GM23338 (cell line): ENCODE results near the gene CD300LB. TPM values are rescaled to one million over a fixed set of nuclear protein-coding genes. Genes with fewer than 3 reads are reported as not detected.

ENCODE experiments used
- ATAC-seq: fragments of 200-7000 bp; cut with Tn5 transposase; 3 replicates; pipeline ENCODE4 v1.9.1; 2020
- DNase-seq: peaks from one replicate; pipeline ENCODE4 v3.0.0-alpha.2; 2015; ENCODE audit warnings: low spot score
- H2AFZ ChIP-seq: fragments of 200-600 bp; sonication (generic); 2 replicates; pipeline ENCODE4 v1.8.0; 2016; ENCODE audit warnings: antibody characterized with exemption, mild to moderate bottlenecking, moderate library complexity
- H3F3A ChIP-seq: fragments of 200-600 bp; sonication (generic); replicated peaks from 2 replicates; pipeline ENCODE4 v1.8.0; 2017; ENCODE audit warnings: antibody characterized with exemption, mixed run types, low read depth
- H3K27ac ChIP-seq: fragments of 200-600 bp; sonication (generic); 2 replicates; pipeline ENCODE4 v1.6.1; 2016; ENCODE audit warnings: low read depth
- H3K27me3 ChIP-seq: fragments of 200-600 bp; sonication (generic); 2 replicates; pipeline ENCODE4 v1.8.0; 2016; ENCODE audit warnings: mild to moderate bottlenecking, mixed run types, moderate library complexity; ENCODE audit not compliant: insufficient read depth
- H3K36me3 ChIP-seq: fragments of 200-600 bp; sonication (generic); 2 replicates; pipeline ENCODE4 v1.8.0; 2016; ENCODE audit warnings: mild to moderate bottlenecking; ENCODE audit not compliant: insufficient read depth
- H3K4me1 ChIP-seq: fragments of 200-600 bp; sonication (generic); 2 replicates; pipeline ENCODE4 v1.8.0; 2016; ENCODE audit warnings: mild to moderate bottlenecking, moderate library complexity; ENCODE audit not compliant: insufficient read depth
- H3K4me2 ChIP-seq: fragments of 200-600 bp; sonication (generic); 2 replicates; pipeline ENCODE4 v1.7.1; 2017; ENCODE audit warnings: mixed run types
- H3K4me3 ChIP-seq: fragments of 200-600 bp; sonication (generic); 2 replicates; pipeline ENCODE4 v1.6.1; 2016; ENCODE audit warnings: mixed run types
- H3K79me2 ChIP-seq: fragments of 200-600 bp; sonication (generic); replicated peaks from 2 replicates; pipeline ENCODE4 v1.8.0; 2017; ENCODE audit warnings: mild to moderate bottlenecking; ENCODE audit not compliant: insufficient read depth
- H3K9me2 ChIP-seq: fragments of 200-600 bp; sonication (generic); 2 replicates; pipeline ENCODE4 v1.8.0; 2017; ENCODE audit not compliant: insufficient read depth
- H4K20me1 ChIP-seq: fragments of 200-600 bp; sonication (generic); replicated peaks from 2 replicates; pipeline ENCODE4 v1.8.0; 2017; ENCODE audit warnings: mild to moderate bottlenecking; ENCODE audit not compliant: insufficient read depth
- H3K27ac Mint-ChIP-seq: 2 replicates; pipeline ENCODE4 v1.8.0; 2020; ENCODE audit warnings: inconsistent platforms, mild to moderate bottlenecking, moderate library complexity, mixed read lengths
- H3K27me3 Mint-ChIP-seq: 3 replicates; pipeline ENCODE4 v1.8.0; 2022; ENCODE audit warnings: low read depth, mild to moderate bottlenecking, moderate library complexity, mixed read lengths, inconsistent platforms; ENCODE audit not compliant: insufficient read depth, poor library complexity
- H3K36me3 Mint-ChIP-seq: 3 replicates; pipeline ENCODE4 v1.8.0; 2021; ENCODE audit warnings: low read depth, mild to moderate bottlenecking, inconsistent platforms, moderate library complexity, mixed read lengths
- H3K4me1 Mint-ChIP-seq: 3 replicates; pipeline ENCODE4 v1.8.0; 2020; ENCODE audit warnings: mild to moderate bottlenecking, inconsistent platforms, mixed read lengths
- H3K4me3 Mint-ChIP-seq: 3 replicates; pipeline ENCODE4 v1.8.0; 2021; ENCODE audit warnings: moderate library complexity, mild to moderate bottlenecking, inconsistent platforms, mixed read lengths
- H3K9me3 Mint-ChIP-seq: 3 replicates; pipeline ENCODE4 v1.8.0; 2020; ENCODE audit warnings: moderate library complexity, mild to moderate bottlenecking, inconsistent platforms, mixed read lengths
- CREB1 ChIP-seq: fragments of 250-450 bp; sonication (Bioruptor Pico); IDR thresholded peaks from 2 replicates; pipeline ENCODE4 v1.5.0; 2020; ENCODE audit warnings: low read depth, mild to moderate bottlenecking, moderate library complexity
- CTCF ChIP-seq, 2 experiments: fragments of 200-600 bp in 1 of 2; sonication (generic) in 1 of 2; conservative IDR thresholded peaks; 2 replicates each; pipeline versions ENCODE4 v1.5.1 to v1.6.1; 2016 to 2017; ENCODE audit warnings: antibody characterized with exemption in 2 of 2, low read depth in 2 of 2, mild to moderate bottlenecking in 2 of 2, moderate library complexity in 1 of 2
- EZH2 ChIP-seq: fragments of 200-600 bp; sonication (generic); IDR thresholded peaks from one replicate; pipeline ENCODE4 v1.8.0; 2017; ENCODE audit warnings: antibody characterized with exemption, mild to moderate bottlenecking, low read depth; ENCODE audit not compliant: unreplicated experiment
- EZH2phosphoT487 ChIP-seq: fragments of 200-600 bp; sonication (generic); IDR thresholded peaks from one replicate; pipeline ENCODE4 v1.8.1; 2018; ENCODE audit warnings: antibody characterized with exemption; ENCODE audit not compliant: unreplicated experiment
- JUNB ChIP-seq: IDR thresholded peaks from one replicate; pipeline ENCODE4 v1.6.1; 2016; ENCODE audit warnings: antibody characterized with exemption; ENCODE audit not compliant: unreplicated experiment
- NANOG ChIP-seq: IDR thresholded peaks from 2 replicates; pipeline ENCODE4 v1.6.1; 2016; ENCODE audit warnings: antibody characterized with exemption, borderline replicate concordance
- POLR2AphosphoS5 ChIP-seq: IDR thresholded peaks from 2 replicates; pipeline ENCODE4 v1.6.1; 2016; ENCODE audit warnings: antibody characterized with exemption, low read depth
- REST ChIP-seq: IDR thresholded peaks from one replicate; pipeline ENCODE4 v1.6.1; 2018; ENCODE audit warnings: antibody characterized with exemption; ENCODE audit not compliant: unreplicated experiment
- STAT1 ChIP-seq: IDR thresholded peaks from one replicate; pipeline ENCODE4 v1.6.1; 2016; ENCODE audit warnings: antibody characterized with exemption; ENCODE audit not compliant: unreplicated experiment
- ZNF114 ChIP-seq: fragments of 250-450 bp; sonication (Bioruptor Pico); IDR thresholded peaks from 2 replicates; pipeline ENCODE4 v1.5.0; 2020; ENCODE audit warnings: mild to moderate bottlenecking, moderate library complexity
- ZNF331 ChIP-seq: fragments of 250-450 bp; sonication (Bioruptor Pico); IDR thresholded peaks from 2 replicates; pipeline ENCODE4 v1.5.0; 2020; ENCODE audit warnings: low read depth, mild to moderate bottlenecking, moderate library complexity
- polyA plus RNA-seq: library from polyadenylated mRNA; unstranded; fragments of >200 nt; fragmentation: Nextera tagmentation; extraction: Ambion mirVana; gene quantifications from 2 replicates; pipeline ENCODE4 v1.2.1, GENCODE V29; 2016
- total RNA-seq: library from RNA; depleted of rRNA; stranded (reverse); fragments of >200 nt; shearing (Covaris generic); gene quantifications from 2 replicates; pipeline ENCODE4 v1.2.3, GENCODE V29; 2014
- TF ChIP-seq, protein P1 (sequence below): fragments of 250-450 bp; sonication (Bioruptor Pico); IDR thresholded peaks from 2 replicates; pipeline ENCODE4 v1.5.0; 2020; ENCODE audit warnings: mild to moderate bottlenecking, moderate library complexity
- TF ChIP-seq, protein P2 (sequence below): IDR thresholded peaks from 2 replicates; pipeline ENCODE4 v1.6.1; 2016; ENCODE audit warnings: antibody characterized with exemption

Gene CD300LB
- total and polyA plus RNA-seq, 2 experiments from 2014 or later: not detected

GRCh38 chr17:74521701-74522201 is 9.5 kb downstream of the CD300LB start:
- Histone ChIP-seq H3K27me3 (no peaks in the 10 kb centered on the region), H3K4me1 (no peaks in the 10 kb centered on the region), H3F3A (no peaks in the 10 kb centered on the region), H3K4me3 (no peak overlapping the region), H2AFZ (no peak overlapping the region), H4K20me1 (no peaks in the 10 kb centered on the region), H3K27ac (no peak overlapping the region), H3K4me2 (no peak overlapping the region), H3K9me2 (no peaks in the 10 kb centered on the region), H3K79me2 (no peaks in the 10 kb centered on the region), H3K36me3 (no peaks in the 10 kb centered on the region)
- Mint-ChIP-seq H3K4me1 (no peaks in the 10 kb centered on the region), H3K36me3 (no peaks in the 10 kb centered on the region), H3K27me3 (peaks cover 4% of the 10 kb centered on the region), H3K4me3 (no peak overlapping the region), H3K27ac (no peak overlapping the region), H3K9me3 (peaks cover 44% of the 10 kb centered on the region)
- DNase-seq: no peak
- ATAC-seq: no peak
- no peak for TF ChIP-seq NANOG
- TF ChIP-seq, protein P1, sequence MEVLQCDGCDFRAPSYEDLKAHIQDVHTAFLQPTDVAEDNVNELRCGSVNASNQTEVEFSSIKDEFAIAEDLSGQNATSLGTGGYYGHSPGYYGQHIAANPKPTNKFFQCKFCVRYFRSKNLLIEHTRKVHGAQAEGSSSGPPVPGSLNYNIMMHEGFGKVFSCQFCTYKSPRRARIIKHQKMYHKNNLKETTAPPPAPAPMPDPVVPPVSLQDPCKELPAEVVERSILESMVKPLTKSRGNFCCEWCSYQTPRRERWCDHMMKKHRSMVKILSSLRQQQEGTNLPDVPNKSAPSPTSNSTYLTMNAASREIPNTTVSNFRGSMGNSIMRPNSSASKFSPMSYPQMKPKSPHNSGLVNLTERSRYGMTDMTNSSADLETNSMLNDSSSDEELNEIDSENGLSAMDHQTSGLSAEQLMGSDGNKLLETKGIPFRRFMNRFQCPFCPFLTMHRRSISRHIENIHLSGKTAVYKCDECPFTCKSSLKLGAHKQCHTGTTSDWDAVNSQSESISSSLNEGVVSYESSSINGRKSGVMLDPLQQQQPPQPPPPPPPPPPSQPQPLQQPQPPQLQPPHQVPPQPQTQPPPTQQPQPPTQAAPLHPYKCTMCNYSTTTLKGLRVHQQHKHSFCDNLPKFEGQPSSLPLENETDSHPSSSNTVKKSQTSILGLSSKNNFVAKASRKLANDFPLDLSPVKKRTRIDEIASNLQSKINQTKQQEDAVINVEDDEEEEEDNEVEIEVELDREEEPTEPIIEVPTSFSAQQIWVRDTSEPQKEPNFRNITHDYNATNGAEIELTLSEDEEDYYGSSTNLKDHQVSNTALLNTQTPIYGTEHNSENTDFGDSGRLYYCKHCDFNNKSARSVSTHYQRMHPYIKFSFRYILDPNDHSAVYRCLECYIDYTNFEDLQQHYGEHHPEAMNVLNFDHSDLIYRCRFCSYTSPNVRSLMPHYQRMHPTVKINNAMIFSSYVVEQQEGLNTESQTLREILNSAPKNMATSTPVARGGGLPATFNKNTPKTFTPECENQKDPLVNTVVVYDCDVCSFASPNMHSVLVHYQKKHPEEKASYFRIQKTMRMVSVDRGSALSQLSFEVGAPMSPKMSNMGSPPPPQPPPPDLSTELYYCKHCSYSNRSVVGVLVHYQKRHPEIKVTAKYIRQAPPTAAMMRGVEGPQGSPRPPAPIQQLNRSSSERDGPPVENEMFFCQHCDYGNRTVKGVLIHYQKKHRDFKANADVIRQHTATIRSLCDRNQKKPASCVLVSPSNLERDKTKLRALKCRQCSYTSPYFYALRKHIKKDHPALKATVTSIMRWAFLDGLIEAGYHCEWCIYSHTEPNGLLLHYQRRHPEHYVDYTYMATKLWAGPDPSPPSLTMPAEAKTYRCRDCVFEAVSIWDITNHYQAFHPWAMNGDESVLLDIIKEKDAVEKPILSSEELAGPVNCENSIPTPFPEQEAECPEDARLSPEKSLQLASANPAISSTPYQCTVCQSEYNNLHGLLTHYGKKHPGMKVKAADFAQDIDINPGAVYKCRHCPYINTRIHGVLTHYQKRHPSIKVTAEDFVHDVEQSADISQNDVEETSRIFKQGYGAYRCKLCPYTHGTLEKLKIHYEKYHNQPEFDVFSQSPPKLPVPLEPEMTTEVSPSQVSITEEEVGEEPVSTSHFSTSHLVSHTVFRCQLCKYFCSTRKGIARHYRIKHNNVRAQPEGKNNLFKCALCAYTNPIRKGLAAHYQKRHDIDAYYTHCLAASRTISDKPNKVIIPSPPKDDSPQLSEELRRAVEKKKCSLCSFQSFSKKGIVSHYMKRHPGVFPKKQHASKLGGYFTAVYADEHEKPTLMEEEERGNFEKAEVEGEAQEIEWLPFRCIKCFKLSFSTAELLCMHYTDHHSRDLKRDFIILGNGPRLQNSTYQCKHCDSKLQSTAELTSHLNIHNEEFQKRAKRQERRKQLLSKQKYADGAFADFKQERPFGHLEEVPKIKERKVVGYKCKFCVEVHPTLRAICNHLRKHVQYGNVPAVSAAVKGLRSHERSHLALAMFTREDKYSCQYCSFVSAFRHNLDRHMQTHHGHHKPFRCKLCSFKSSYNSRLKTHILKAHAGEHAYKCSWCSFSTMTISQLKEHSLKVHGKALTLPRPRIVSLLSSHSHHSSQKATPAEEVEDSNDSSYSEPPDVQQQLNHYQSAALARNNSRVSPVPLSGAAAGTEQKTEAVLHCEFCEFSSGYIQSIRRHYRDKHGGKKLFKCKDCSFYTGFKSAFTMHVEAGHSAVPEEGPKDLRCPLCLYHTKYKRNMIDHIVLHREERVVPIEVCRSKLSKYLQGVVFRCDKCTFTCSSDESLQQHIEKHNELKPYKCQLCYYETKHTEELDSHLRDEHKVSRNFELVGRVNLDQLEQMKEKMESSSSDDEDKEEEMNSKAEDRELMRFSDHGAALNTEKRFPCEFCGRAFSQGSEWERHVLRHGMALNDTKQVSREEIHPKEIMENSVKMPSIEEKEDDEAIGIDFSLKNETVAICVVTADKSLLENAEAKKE (CRISPR knock-in tag): no peak
- no peak for TF ChIP-seq POLR2AphosphoS5
- TF ChIP-seq JUNB: no peak
- TF ChIP-seq STAT1: no peak
- no peak for TF ChIP-seq ZNF114
- TF ChIP-seq EZH2: no peak
- no peak for TF ChIP-seq CREB1 (CRISPR knock-in tag)
- TF ChIP-seq ZNF331: no peak
- no peak for TF ChIP-seq CTCF (conservative IDR thresholded peaks at IDR 0.05; ENCODE audit: low read depth in 2 of 2)
- TF ChIP-seq, protein P2, sequence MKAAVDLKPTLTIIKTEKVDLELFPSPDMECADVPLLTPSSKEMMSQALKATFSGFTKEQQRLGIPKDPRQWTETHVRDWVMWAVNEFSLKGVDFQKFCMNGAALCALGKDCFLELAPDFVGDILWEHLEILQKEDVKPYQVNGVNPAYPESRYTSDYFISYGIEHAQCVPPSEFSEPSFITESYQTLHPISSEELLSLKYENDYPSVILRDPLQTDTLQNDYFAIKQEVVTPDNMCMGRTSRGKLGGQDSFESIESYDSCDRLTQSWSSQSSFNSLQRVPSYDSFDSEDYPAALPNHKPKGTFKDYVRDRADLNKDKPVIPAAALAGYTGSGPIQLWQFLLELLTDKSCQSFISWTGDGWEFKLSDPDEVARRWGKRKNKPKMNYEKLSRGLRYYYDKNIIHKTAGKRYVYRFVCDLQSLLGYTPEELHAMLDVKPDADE: no peak
- TF ChIP-seq REST: no peak
- no peak for TF ChIP-seq EZH2phosphoT487
